Upper lobe of left lung (tissue), 6 donors: ENCODE measurements around the gene RAB19. TPM values are rescaled to one million over a fixed set of nuclear protein-coding genes. Genes with fewer than 3 reads are reported as not detected.

Experiments used
- ATAC-seq, 2 donors: fragments of 200-7000 bp; cut with Tn5 transposase; one replicate each; pipeline ENCODE4 v1.9.1; 2022; ENCODE audit warnings: mild to moderate bottlenecking in 2 of 2, moderate library complexity in 2 of 2; ENCODE audit not compliant: low FRiP score in 2 of 2
- DNase-seq, 2 donors: peaks; one replicate each; pipeline ENCODE4 v3.0.0-alpha.2; 2019 to 2020
- H3K27ac ChIP-seq, 4 donors: fragments of 200-600 bp; sonication (generic); one replicate each; pipeline ENCODE4 v1.5.1; 2016 to 2019
- H3K27me3 ChIP-seq, 4 donors: fragments of 200-600 bp; sonication (generic); one replicate each; pipeline ENCODE4 v1.5.1; 2017 to 2019
- H3K36me3 ChIP-seq, 4 donors: fragments of 200-600 bp; sonication (generic); one replicate each; pipeline ENCODE4 v1.5.1; 2016 to 2019
- H3K4me1 ChIP-seq, 4 donors: fragments of 200-600 bp; sonication (generic); one replicate each; pipeline ENCODE4 v1.5.1; 2018 to 2019
- H3K4me3 ChIP-seq, 4 donors: fragments of 200-600 bp; sonication (generic); one replicate each; pipeline ENCODE4 v1.5.1; 2017 to 2019; ENCODE audit warnings: mild to moderate bottlenecking in 2 of 4, moderate library complexity in 1 of 4
- H3K9me3 ChIP-seq, 4 donors: fragments of 200-600 bp; sonication (generic); one replicate each; pipeline ENCODE4 v1.5.1; 2018 to 2019
- EP300 ChIP-seq, 4 donors: sonication (generic); formaldehyde crosslinking; IDR thresholded peaks; one replicate each; pipeline ENCODE4 v1.5.1; 2017; ENCODE audit warnings: antibody characterized with exemption in 4 of 4, control low read depth in 2 of 4
- POLR2A ChIP-seq, 4 donors: fragments of 450-650 bp; IDR thresholded peaks; one replicate each; pipeline ENCODE4 v1.5.1; 2016 to 2017; ENCODE audit warnings: antibody characterized with exemption in 4 of 4, mild to moderate bottlenecking in 2 of 4
- POLR2AphosphoS5 ChIP-seq, 2 donors: sonication (generic); formaldehyde crosslinking; IDR thresholded peaks; one replicate each; pipeline ENCODE4 v1.5.1; 2017; ENCODE audit warnings: antibody characterized with exemption in 2 of 2
- WGBS, 2 donors: methylation state at CpG; one replicate each; pipeline ENCODE4 v1.1.5; 2017 to 2018; 5-methylcytosine and 5-hydroxymethylcytosine counted together
- total RNA-seq, 6 donors: library from RNA; depleted of rRNA in 4 of 6; stranded (reverse); fragments of >200 nt in 4 of 6; gene quantifications; one replicate each; pipeline versions ENCODE4 v1.1.0 to v1.2.1, GENCODE V29; 2016 to 2021
- TF ChIP-seq, protein P1 (sequence below), 6 experiments: fragments of 450-650 bp in 4 of 6; fragments of 200-600 bp in 2 of 6; sonication (generic) in 2 of 6; IDR thresholded peaks; one replicate each; pipeline ENCODE4 v1.5.1; 2016 to 2019; ENCODE audit warnings: antibody characterized with exemption in 6 of 6
- donor health status: DM: no; HTN: no; CAD: no; lungs with moderate emphysema.
- donor health status: DM: no; HTN: yes; CAD: no; lungs with severe emphysema.

Gene RAB19
- total RNA-seq, 6 donors from 2014 or later, result 1.2 to 7.3 (median 2.8) TPM

GRCh38 chr7:140439359-140439758 lies 35.5 kb downstream of the RAB19 start:
- H3K4me1 ChIP-seq, result no peaks in the 10 kb centered on the region
- ATAC-seq (no peak), DNase-seq (no peak)
- H3K27ac ChIP-seq, result no peak overlapping the region
- H3K4me3 ChIP-seq, result no peak overlapping the region
- no peaks in the 10 kb centered on the region for H3K9me3 ChIP-seq
- TF ChIP-seq POLR2AphosphoS5 (IDR thresholded peaks at IDR 0.05) (no peak), EP300 (IDR thresholded peaks at IDR 0.05) (no peak), POLR2A (IDR thresholded peaks at IDR 0.05) (no peak)
- TF ChIP-seq, protein P1, sequence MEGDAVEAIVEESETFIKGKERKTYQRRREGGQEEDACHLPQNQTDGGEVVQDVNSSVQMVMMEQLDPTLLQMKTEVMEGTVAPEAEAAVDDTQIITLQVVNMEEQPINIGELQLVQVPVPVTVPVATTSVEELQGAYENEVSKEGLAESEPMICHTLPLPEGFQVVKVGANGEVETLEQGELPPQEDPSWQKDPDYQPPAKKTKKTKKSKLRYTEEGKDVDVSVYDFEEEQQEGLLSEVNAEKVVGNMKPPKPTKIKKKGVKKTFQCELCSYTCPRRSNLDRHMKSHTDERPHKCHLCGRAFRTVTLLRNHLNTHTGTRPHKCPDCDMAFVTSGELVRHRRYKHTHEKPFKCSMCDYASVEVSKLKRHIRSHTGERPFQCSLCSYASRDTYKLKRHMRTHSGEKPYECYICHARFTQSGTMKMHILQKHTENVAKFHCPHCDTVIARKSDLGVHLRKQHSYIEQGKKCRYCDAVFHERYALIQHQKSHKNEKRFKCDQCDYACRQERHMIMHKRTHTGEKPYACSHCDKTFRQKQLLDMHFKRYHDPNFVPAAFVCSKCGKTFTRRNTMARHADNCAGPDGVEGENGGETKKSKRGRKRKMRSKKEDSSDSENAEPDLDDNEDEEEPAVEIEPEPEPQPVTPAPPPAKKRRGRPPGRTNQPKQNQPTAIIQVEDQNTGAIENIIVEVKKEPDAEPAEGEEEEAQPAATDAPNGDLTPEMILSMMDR (IDR thresholded peaks at IDR 0.05), result no peak
- no peaks in the 10 kb centered on the region for H3K36me3 ChIP-seq
- WGBS, 2 donors, result 86 to 91% methylated on average over 3 of the region's 3 CpGs
- H3K27me3 ChIP-seq, result no peaks in the 10 kb centered on the region

DNA sequence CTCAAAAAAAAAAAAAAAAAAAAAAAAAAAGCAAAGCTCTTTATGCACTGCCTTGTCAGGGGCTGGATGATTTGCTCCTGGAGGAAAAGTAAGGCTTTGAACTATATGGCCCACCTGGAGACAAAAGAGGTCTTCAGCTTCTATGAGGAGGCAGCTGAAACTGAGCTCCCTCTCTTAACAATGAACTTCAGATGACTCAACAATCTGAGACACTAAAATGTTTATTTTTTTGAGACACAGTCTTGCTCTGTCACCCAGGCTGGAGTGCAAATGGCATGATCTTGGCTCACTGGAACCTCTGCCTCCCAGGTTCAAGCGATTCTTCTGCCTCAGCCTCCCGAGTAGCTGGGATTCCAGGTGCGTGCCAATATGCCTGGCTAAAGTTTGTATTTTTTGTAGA lies 36.7 kb downstream of the RAB19 start:
- no peaks in the 10 kb centered on the region for H3K9me3 ChIP-seq
- H3K27me3 ChIP-seq, result no peaks in the 10 kb centered on the region
- H3K4me1 ChIP-seq, result no peaks in the 10 kb centered on the region
- H3K27ac ChIP-seq, result no peak overlapping the region
- no peak overlapping the region for H3K4me3 ChIP-seq
- WGBS, 2 donors, result 96 to 100% methylated on average over 1 to 3 of the region's 3 CpGs
- TF ChIP-seq EP300 (IDR thresholded peaks at IDR 0.05), result no peak
- TF ChIP-seq POLR2A (IDR thresholded peaks at IDR 0.05), result no peak
- no peak for TF ChIP-seq POLR2AphosphoS5 (IDR thresholded peaks at IDR 0.05)
- TF ChIP-seq, protein P1 (IDR thresholded peaks at IDR 0.05), result no peak
- H3K36me3 ChIP-seq, result no peaks in the 10 kb centered on the region
- no peak for ATAC-seq
- no peak for DNase-seq

DNA sequence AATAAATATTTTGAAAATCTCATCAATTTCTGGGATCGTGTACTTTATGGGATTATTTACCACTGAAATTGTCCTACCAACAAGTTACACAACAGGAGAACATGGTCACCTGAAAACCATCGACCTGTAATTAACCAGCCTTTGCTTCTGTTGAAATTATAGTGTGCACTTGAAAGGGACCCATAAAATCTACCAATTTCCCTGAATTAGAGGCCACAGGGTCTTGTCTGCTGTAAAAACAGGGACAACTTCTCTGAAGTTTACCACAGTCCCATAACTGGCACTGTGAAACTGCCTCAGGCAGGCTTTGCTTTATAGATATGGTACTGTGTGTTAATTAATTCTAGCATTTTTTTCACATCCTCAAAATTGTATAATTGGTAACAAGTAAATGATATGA lies 37.7 kb downstream of the RAB19 start:
- Histone ChIP-seq H3K4me3 (no peak overlapping the region), H3K36me3 (no peaks in the 10 kb centered on the region), H3K4me1 (no peaks in the 10 kb centered on the region), H3K9me3 (no peaks in the 10 kb centered on the region), H3K27me3 (no peaks in the 10 kb centered on the region), H3K27ac (no peak overlapping the region)
- DNase-seq (no peak), ATAC-seq (no peak)
- WGBS, 2 donors, result 80 to 92% methylated on average over 2 of the region's 2 CpGs
- TF ChIP-seq POLR2AphosphoS5 (IDR thresholded peaks at IDR 0.05), result no peak
- TF ChIP-seq EP300 (IDR thresholded peaks at IDR 0.05), result no peak
- no peak for TF ChIP-seq POLR2A (IDR thresholded peaks at IDR 0.05)
- TF ChIP-seq, protein P1 (IDR thresholded peaks at IDR 0.05), result no peak

DNA sequence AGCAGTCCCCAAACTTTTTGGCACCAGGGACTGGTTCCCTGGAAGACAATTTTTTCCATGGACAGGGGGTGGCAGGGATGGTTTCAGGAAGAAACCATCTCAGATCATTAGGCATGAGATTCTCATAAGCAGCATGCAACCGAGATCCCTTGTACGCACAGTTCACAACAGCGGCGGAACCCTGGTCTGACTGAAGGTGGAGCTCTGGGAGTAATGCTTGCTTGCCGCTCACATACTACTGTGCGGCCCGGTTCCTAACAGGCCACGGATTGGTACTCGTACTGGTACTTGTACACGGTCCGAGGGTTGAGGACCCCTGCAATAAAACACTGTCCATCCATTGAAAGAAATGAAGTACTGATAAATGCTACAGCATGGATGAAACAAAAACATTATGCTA lies 42.6 kb downstream of the RAB19 start:
- ATAC-seq (no peak), DNase-seq (no peak)
- no peaks in the 10 kb centered on the region for H3K36me3 ChIP-seq
- WGBS, 2 donors, result 92 to 93% methylated on average over 10 to 11 of the region's 11 CpGs
- H3K4me1 ChIP-seq, result peaks cover 0 to 9% (median 7%) of the 10 kb centered on the region in 4 donors
- no peak overlapping the region for H3K4me3 ChIP-seq
- no peak overlapping the region for H3K27ac ChIP-seq
- H3K9me3 ChIP-seq, result no peaks in the 10 kb centered on the region
- no peaks in the 10 kb centered on the region for H3K27me3 ChIP-seq
- TF ChIP-seq, protein P1 (IDR thresholded peaks at IDR 0.05), result no peak
- TF ChIP-seq EP300 (IDR thresholded peaks at IDR 0.05), result no peak
- no peak for TF ChIP-seq POLR2A (IDR thresholded peaks at IDR 0.05)
- TF ChIP-seq POLR2AphosphoS5 (IDR thresholded peaks at IDR 0.05), result no peak

DNA sequence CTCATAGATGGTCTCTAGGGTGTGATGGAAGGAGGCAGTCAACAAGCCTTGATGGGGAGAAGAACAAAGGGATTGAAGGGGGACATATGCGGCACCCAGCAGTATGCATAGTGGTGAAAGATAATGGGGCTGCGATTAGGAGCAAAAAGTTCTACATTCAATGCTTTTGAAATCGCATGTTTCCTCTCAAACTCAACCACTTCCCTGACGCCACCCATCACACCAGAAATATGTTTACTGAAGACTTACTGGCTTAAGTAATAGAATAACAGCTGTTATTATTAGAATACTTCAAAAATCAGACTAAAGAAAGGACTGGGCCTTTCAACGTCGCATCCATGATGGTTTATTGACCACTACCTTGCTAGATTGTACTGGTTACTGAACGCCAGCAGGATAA lies 44.0 kb downstream of the RAB19 start:
- Histone ChIP-seq H3K36me3 (peaks cover 0 to 8% (median 4%) of the 10 kb centered on the region in 4 donors), H3K27ac (no peak overlapping the region), H3K9me3 (no peaks in the 10 kb centered on the region), H3K4me3 (no peak overlapping the region), H3K4me1 (peaks cover 0 to 9% (median 7%) of the 10 kb centered on the region in 4 donors), H3K27me3 (no peaks in the 10 kb centered on the region)
- WGBS, 2 donors, result 83 to 86% methylated on average over 7 of the region's 7 CpGs
- DNase-seq (no peak), ATAC-seq (no peak)
- no peak for TF ChIP-seq POLR2A (IDR thresholded peaks at IDR 0.05)
- TF ChIP-seq POLR2AphosphoS5 (IDR thresholded peaks at IDR 0.05), result no peak
- no peak for TF ChIP-seq EP300 (IDR thresholded peaks at IDR 0.05)
- TF ChIP-seq, protein P1 (IDR thresholded peaks at IDR 0.05), result no peak
